Small intestine (tissue), 7 donors: ENCODE results near the gene TECPR2. TPM values are rescaled to one million over a fixed set of nuclear protein-coding genes. Genes with fewer than 3 reads are reported as not detected.

ENCODE experiments used
- DNase-seq, 2 donors: peaks; one replicate each; pipeline versions ENCODE4 v3.0.0 to v3.0.0-alpha.2; 2013
- FAIRE-seq: peaks from 2 replicates; lab custom pipeline; 2012; peaks lifted over from hg19 to GRCh38; lab: Jason Lieb, UNC
- H3K27ac ChIP-seq, 3 donors: one replicate each; pipeline ENCODE4 v1.5.1; 2013; ENCODE audit warnings: low read length in 2 of 3, mild to moderate bottlenecking in 2 of 3, control low read depth in 1 of 3, inconsistent platforms in 1 of 3, low read depth in 1 of 3, moderate library complexity in 1 of 3
- H3K27me3 ChIP-seq, 3 donors: one replicate each; pipeline ENCODE4 v1.6.1; 2013; ENCODE audit warnings: low read length in 3 of 3, inconsistent platforms in 1 of 3; ENCODE audit not compliant: control insufficient read depth in 3 of 3, insufficient read depth in 3 of 3
- H3K36me3 ChIP-seq, 3 donors: one replicate each; pipeline ENCODE4 v1.6.1; 2013; ENCODE audit warnings: low read length in 3 of 3, inconsistent platforms in 1 of 3, low read depth in 1 of 3, mild to moderate bottlenecking in 1 of 3, moderate library complexity in 1 of 3; ENCODE audit not compliant: control insufficient read depth in 3 of 3, insufficient read depth in 2 of 3
- H3K4me1 ChIP-seq, 3 donors: one replicate each; pipeline ENCODE4 v1.6.1; 2013; ENCODE audit warnings: low read length in 2 of 3, inconsistent platforms in 1 of 3, low read depth in 1 of 3, mild to moderate bottlenecking in 1 of 3, moderate library complexity in 1 of 3; ENCODE audit not compliant: control insufficient read depth in 3 of 3, insufficient read depth in 2 of 3
- H3K4me3 ChIP-seq, 3 donors: one replicate each; pipeline ENCODE4 v1.5.1; 2013; ENCODE audit warnings: low read length in 3 of 3, control low read depth in 1 of 3, inconsistent platforms in 1 of 3, low read depth in 1 of 3, mild to moderate bottlenecking in 1 of 3, moderate library complexity in 1 of 3
- H3K9me3 ChIP-seq, 2 donors: one replicate each; pipeline ENCODE4 v1.6.1; 2013; ENCODE audit warnings: low read depth in 1 of 2, low read length in 1 of 2; ENCODE audit not compliant: control insufficient read depth in 2 of 2, insufficient read depth in 1 of 2
- WGBS, 3 donors: extraction: QIAGEN DNeasy Blood & Tissue Kit; methylation state at CpG; one replicate each; pipeline ENCODE4 v1.1.7; 2013; 5-methylcytosine and 5-hydroxymethylcytosine counted together
- polyA plus RNA-seq, 4 donors: library from polyadenylated mRNA; stranded (reverse) in 3 of 4; unstranded in 1 of 4; fragments of 200-250 nt in 3 of 4; fragments of 120-200 nt in 1 of 4; gene quantifications; one replicate each; pipeline versions ENCODE4 v1.2.1 to v1.2.3, GENCODE V29; 2013
- donor health status: healthy with polysubstance abuse.
- donor health status: control.
- donor health status: control.
- donor health status: Bipolar disorder and iron deficiency.
- donor health status: healthy.

Gene TECPR2
- polyA plus RNA-seq, 4 donors = 3.2 to 10.6 (median 7.6) TPM

GRCh38 chr14:102394717-102395375 is 32.1 kb downstream of the TECPR2 start:
- 66 to 85% (median 77%) methylated on average over 9 of the region's 9 CpGs for WGBS, 3 donors
- no peaks in the 10 kb centered on the region for H3K4me1 ChIP-seq
- FAIRE-seq (no peak), DNase-seq (no peak)
- no peak overlapping the region for H3K4me3 ChIP-seq
- H3K27me3 ChIP-seq = no peaks in the 10 kb centered on the region
- H3K36me3 ChIP-seq = peaks cover 0 to 14% (median 2%) of the 10 kb centered on the region in 3 donors
- no peak overlapping the region for H3K27ac ChIP-seq
- H3K9me3 ChIP-seq = peaks cover 0 to 20% of the 10 kb centered on the region in 2 donors

GRCh38 chr14:102396521-102396920 is 33.8 kb downstream of the TECPR2 start:
- DNase-seq = no peak
- Histone ChIP-seq H3K4me3 (no peak overlapping the region), H3K27ac (no peak overlapping the region), H3K4me1 (no peaks in the 10 kb centered on the region), H3K27me3 (no peaks in the 10 kb centered on the region), H3K36me3 (peaks cover 0 to 17% (median 2%) of the 10 kb centered on the region in 3 donors), H3K9me3 (peaks cover 0 to 31% of the 10 kb centered on the region in 2 donors)
- 97 to 99% (median 98%) methylated on average over 7 of the region's 7 CpGs for WGBS, 3 donors
- no peak for FAIRE-seq

GRCh38 chr14:102403028-102403427 is 40.3 kb downstream of the TECPR2 start:
- FAIRE-seq (no peak), DNase-seq (no peak)
- no peaks in the 10 kb centered on the region for H3K4me1 ChIP-seq
- H3K27ac ChIP-seq = no peak overlapping the region
- H3K4me3 ChIP-seq = no peak overlapping the region
- no peaks in the 10 kb centered on the region for H3K27me3 ChIP-seq
- H3K36me3 ChIP-seq = peaks cover 0 to 14% (median 0%) of the 10 kb centered on the region in 3 donors
- H3K9me3 ChIP-seq = peaks cover 0 to 25% of the 10 kb centered on the region in 2 donors

- Histone ChIP-seq H3K9me3 (no peaks in the 10 kb centered on the region), H3K4me3 (no peak overlapping the region), H3K27ac (no peak overlapping the region), H3K36me3 (peaks cover 0 to 22% (median 3%) of the 10 kb centered on the region in 3 donors), H3K27me3 (no peaks in the 10 kb centered on the region), H3K4me1 (no peaks in the 10 kb centered on the region)
- DNase-seq (no peak), FAIRE-seq (no peak)
- 88 to 91% (median 90%) methylated on average over 7 of the region's 7 CpGs for WGBS, 3 donors
Measured at GRCh38 chr14:102407258-102407657, 44.5 kb downstream of the TECPR2 start.

GRCh38 chr14:102408724-102409123 is 46.0 kb downstream of the TECPR2 start:
- Histone ChIP-seq H3K27ac (no peak overlapping the region), H3K27me3 (no peaks in the 10 kb centered on the region), H3K9me3 (no peaks in the 10 kb centered on the region), H3K4me1 (no peaks in the 10 kb centered on the region), H3K4me3 (no peak overlapping the region), H3K36me3 (peaks cover 0 to 26% (median 3%) of the 10 kb centered on the region in 3 donors)
- DNase-seq = no peak
- no peak for FAIRE-seq

GRCh38 chr14:102415671-102416070 is 52.9 kb downstream of the TECPR2 start:
- Histone ChIP-seq H3K4me1 (no peaks in the 10 kb centered on the region), H3K4me3 (no peak overlapping the region), H3K36me3 (peaks cover 0 to 53% (median 0%) of the 10 kb centered on the region in 3 donors), H3K27ac (no peak overlapping the region), H3K9me3 (no peaks in the 10 kb centered on the region), H3K27me3 (no peaks in the 10 kb centered on the region)
- no peak for DNase-seq
- WGBS, 3 donors = 94 to 98% (median 96%) methylated on average over 16 of the region's 16 CpGs
- FAIRE-seq = no peak

- no peaks in the 10 kb centered on the region for H3K4me1 ChIP-seq
- peaks cover 0 to 53% (median 2%) of the 10 kb centered on the region in 3 donors for H3K36me3 ChIP-seq
- H3K4me3 ChIP-seq = no peak overlapping the region
- no peaks in the 10 kb centered on the region for H3K9me3 ChIP-seq
- H3K27me3 ChIP-seq = no peaks in the 10 kb centered on the region
- FAIRE-seq = no peak
- DNase-seq = no peak
- no peak overlapping the region for H3K27ac ChIP-seq
- WGBS, 3 donors = 89 to 93% (median 93%) methylated on average over 9 of the region's 9 CpGs
Measured at GRCh38 chr14:102417001-102417431, 54.3 kb downstream of the TECPR2 start.

GRCh38 chr14:102417646-102418045 is 54.9 kb downstream of the TECPR2 start:
- Histone ChIP-seq H3K27me3 (no peaks in the 10 kb centered on the region), H3K4me1 (no peaks in the 10 kb centered on the region), H3K36me3 (peaks cover 0 to 51% (median 2%) of the 10 kb centered on the region in 3 donors), H3K27ac (no peak overlapping the region), H3K9me3 (no peaks in the 10 kb centered on the region), H3K4me3 (no peak overlapping the region)
- DNase-seq (no peak), FAIRE-seq (no peak)
- 95 to 96% (median 96%) methylated on average over 11 to 12 of the region's 12 CpGs for WGBS, 3 donors
